GM12878 (cell line): ENCODE data around the gene ATXN7L1. TPM values are rescaled to one million over a fixed set of nuclear protein-coding genes. Genes with fewer than 3 reads are reported as not detected.

Source experiments
- ATAC-seq: fragments of 200-7000 bp; cut with Tn5 transposase; 3 replicates; pipeline ENCODE4 v1.9.1; 2020; ENCODE audit warnings: mild to moderate bottlenecking, moderate library complexity
- BruUV-seq: library from RNA; stranded (reverse); fragments of 400-500 nt; replicated peaks from 2 replicates; lab custom pipeline; 2021; lab: Mats Ljungman, UMichigan
- CTCF ChIA-PET: fragments of 300-600 bp; sonication (Branson Sonifier 250); formaldehyde crosslinking; extraction: SDS; loops from one replicate; lab custom pipeline; 2021; ENCODE audit warnings: inconsistent platforms; lab: Yijun Ruan, JAX
- POLR2A ChIA-PET: fragments of 350-600 bp; formaldehyde crosslinking; extraction: SDS; loops from one replicate; lab custom pipeline; 2021; ENCODE audit warnings: inconsistent platforms; lab: Charles Lee
- RAD21 ChIA-PET: fragments of 300-600 bp; sonication (Branson Sonifier 250); formaldehyde crosslinking; loops from one replicate; lab custom pipeline; 2023; ENCODE audit warnings: antibody characterized with exemption; ENCODE audit not compliant: unreplicated experiment; lab: Charles Lee
- SMC1A ChIA-PET: fragments of 300-600 bp; sonication (Branson Sonifier 250); formaldehyde crosslinking; loops from one replicate; lab custom pipeline; 2023; ENCODE audit not compliant: unreplicated experiment, uncharacterized antibody; lab: Charles Lee
- DNase-seq: peaks from one replicate; pipeline ENCODE4 v3.0.0-alpha.2; 2011; ENCODE audit warnings: low read depth, low spot score
- FAIRE-seq: peaks from 3 replicates; lab custom pipeline; 2011; peaks lifted over from hg19 to GRCh38; lab: Jason Lieb, UNC
- H2AFZ ChIP-seq: 2 replicates; pipeline ENCODE4 v1.6.0; 2011; ENCODE audit warnings: low read depth, low read length, control low read depth; ENCODE audit not compliant: control insufficient read depth
- H3K27ac ChIP-seq: 2 replicates; pipeline ENCODE4 v1.5.1; 2011; ENCODE audit warnings: control low read depth; ENCODE audit not compliant: control insufficient read depth, insufficient read depth
- H3K27me3 ChIP-seq, 2 experiments: replicated peaks in 1 of 2; 2 replicates each; pipeline versions ENCODE4 v1.6.0 to v1.6.1; 2011; ENCODE audit warnings: low read length in 1 of 2; ENCODE audit not compliant: control insufficient read depth in 2 of 2, insufficient read depth in 2 of 2
- H3K36me3 ChIP-seq, 2 experiments: 2 replicates each; pipeline ENCODE4 v1.5.1; 2011; ENCODE audit warnings: low read length in 1 of 2; ENCODE audit not compliant: control insufficient read depth in 2 of 2, insufficient read depth in 2 of 2
- H3K4me1 ChIP-seq: 2 replicates; pipeline ENCODE4 v1.6.1; 2011; ENCODE audit warnings: mild to moderate bottlenecking, low read length, moderate library complexity, mixed read lengths; ENCODE audit not compliant: control insufficient read depth, insufficient read depth
- H3K4me2 ChIP-seq: 2 replicates; pipeline ENCODE4 v1.6.0; 2011; ENCODE audit warnings: control low read depth; ENCODE audit not compliant: control insufficient read depth, insufficient read depth
- H3K4me3 ChIP-seq: fragments of 200-600 bp; sonication (generic); 2 replicates; pipeline ENCODE4 v1.5.1; 2016
- H3K79me2 ChIP-seq: 2 replicates; pipeline ENCODE4 v1.6.0; 2011; ENCODE audit warnings: low read length; ENCODE audit not compliant: control insufficient read depth, insufficient read depth
- H3K9ac ChIP-seq: 2 replicates; pipeline ENCODE4 v1.8.0; 2011; ENCODE audit warnings: low read length, control low read depth, mixed read lengths; ENCODE audit not compliant: control insufficient read depth, insufficient read depth
- H3K9me3 ChIP-seq: replicated peaks from 3 replicates; pipeline ENCODE4 v1.5.1; 2011; ENCODE audit warnings: mild to moderate bottlenecking, low read length; ENCODE audit not compliant: control insufficient read depth, insufficient read depth
- H4K20me1 ChIP-seq: 2 replicates; pipeline ENCODE4 v1.6.0; 2011; ENCODE audit not compliant: control insufficient read depth, insufficient read depth
- BACH1 ChIP-seq: fragments of 450-650 bp; IDR thresholded peaks from 2 replicates; pipeline ENCODE4 v1.6.1; 2017; ENCODE audit warnings: mild to moderate bottlenecking, borderline replicate concordance
- BCL3 ChIP-seq: IDR thresholded peaks from 2 replicates; pipeline ENCODE4 v1.6.1; 2011; ENCODE audit warnings: borderline replicate concordance, low read depth, mild to moderate bottlenecking, moderate library complexity, low read length; ENCODE audit not compliant: insufficient read depth, poor library complexity, severe bottlenecking
- EGR1 ChIP-seq, 2 experiments: IDR thresholded peaks; 1 replicate in 1 of 2; 2 replicates in 1 of 2; pipeline ENCODE4 v1.6.1; 2011 to 2012; ENCODE audit warnings: low read depth in 2 of 2, low read length in 2 of 2, borderline replicate concordance in 1 of 2, mild to moderate bottlenecking in 1 of 2, moderate library complexity in 1 of 2
- GATAD2B ChIP-seq: fragments of 450-650 bp; conservative IDR thresholded peaks from 2 replicates; pipeline ENCODE4 v1.6.1; 2017; ENCODE audit warnings: low read depth, mild to moderate bottlenecking, moderate library complexity
- HDAC6 ChIP-seq: fragments of 200-600 bp; sonication (generic); IDR thresholded peaks from one replicate; pipeline ENCODE4 v1.8.0; 2017; ENCODE audit warnings: antibody characterized with exemption; ENCODE audit not compliant: unreplicated experiment
- HDGF ChIP-seq: fragments of 450-650 bp; IDR thresholded peaks from 2 replicates; pipeline ENCODE4 v1.6.1; 2016; ENCODE audit warnings: antibody characterized with exemption
- KDM1A ChIP-seq: fragments of 200-600 bp; sonication (generic); IDR thresholded peaks from 2 replicates; pipeline ENCODE4 v1.6.1; 2016; ENCODE audit warnings: borderline replicate concordance
- MTA3 ChIP-seq: IDR thresholded peaks from 2 replicates; pipeline ENCODE4 v1.6.1; 2012; ENCODE audit warnings: low read length, inconsistent platforms, borderline replicate concordance
- MYB ChIP-seq: fragments of 150-350 bp; IDR thresholded peaks from 2 replicates; pipeline ENCODE4 v1.6.1; 2014; ENCODE audit warnings: mild to moderate bottlenecking, low read depth, low read length, borderline replicate concordance
- NBN ChIP-seq: fragments of 450-650 bp; IDR thresholded peaks from 2 replicates; pipeline ENCODE4 v1.6.1; 2016
- RELB ChIP-seq: fragments of 450-650 bp; IDR thresholded peaks from 2 replicates; pipeline ENCODE4 v1.6.1; 2017; ENCODE audit warnings: low read depth, mild to moderate bottlenecking, moderate library complexity
- RUNX3 ChIP-seq: IDR thresholded peaks from 2 replicates; pipeline ENCODE4 v1.6.1; 2012; ENCODE audit warnings: low read length, inconsistent platforms
- SREBF1 ChIP-seq: IDR thresholded peaks from 2 replicates; pipeline ENCODE4 v1.6.1; 2012; ENCODE audit warnings: mild to moderate bottlenecking, low read length
- STAT3 ChIP-seq: IDR thresholded peaks from 2 replicates; pipeline ENCODE4 v1.6.1; 2011; ENCODE audit warnings: low read depth, low read length, improper control_type of control experiment
- SUPT20H ChIP-seq: IDR thresholded peaks from 2 replicates; pipeline ENCODE4 v1.6.1; 2011; ENCODE audit warnings: low read depth, mild to moderate bottlenecking, low read length, moderate library complexity, borderline replicate concordance; ENCODE audit not compliant: control insufficient read depth
- SUZ12 ChIP-seq: fragments of 200-600 bp; sonication (generic); IDR thresholded peaks from one replicate; pipeline ENCODE4 v1.6.1; 2018; ENCODE audit warnings: antibody characterized with exemption, mild to moderate bottlenecking; ENCODE audit not compliant: unreplicated experiment
- TCF7 ChIP-seq: IDR thresholded peaks from 2 replicates; pipeline ENCODE4 v1.6.1; 2014; ENCODE audit warnings: antibody characterized with exemption, borderline replicate concordance
- ZBED1 ChIP-seq: IDR thresholded peaks from 2 replicates; pipeline ENCODE4 v1.6.1; 2016; ENCODE audit warnings: borderline replicate concordance
- ZBTB40 ChIP-seq: fragments of 450-650 bp; IDR thresholded peaks from 2 replicates; pipeline ENCODE4 v1.6.1; 2016; ENCODE audit warnings: mild to moderate bottlenecking, moderate library complexity, borderline replicate concordance
- ZNF24 ChIP-seq: fragments of 450-650 bp; IDR thresholded peaks from 2 replicates; pipeline ENCODE4 v1.6.1; 2017; ENCODE audit warnings: antibody characterized with exemption, mild to moderate bottlenecking
- WGBS: methylation state at CpG from one replicate; pipeline ENCODE4 v1.1.6; 2016; ENCODE audit warnings: low lambda C conversion rate; ENCODE audit not compliant: insufficient replicate concordance, insufficient coverage; ENCODE audit errors: missing lambda C conversion rate; 5-methylcytosine and 5-hydroxymethylcytosine counted together
- in situ Hi-C: fragments of 300-500 bp; cut with MboI; formaldehyde crosslinking; loops from 9 replicates; pipeline ENCODE4 v1.14.3; 2018; ENCODE audit warnings: mixed read lengths
- intact Hi-C: fragments of 100-400 bp; cut with micrococcal nuclease; formaldehyde crosslinking; loops from one replicate; pipeline ENCODE4 v1.14.2; 2022; ENCODE audit not compliant: unreplicated experiment
- polyA plus RNA-seq, 11 experiments: library from polyadenylated mRNA; depleted of rRNA in 4 of 11; unstranded in 6 of 11; stranded (reverse) in 5 of 11; fragments of >200 nt; fragmentation: Nextera tagmentation in 4 of 11; fragmentation: Illumina TruSeq in 1 of 11; extraction: Ambion mirVana in 4 of 11; extraction: Trizol in 1 of 11; gene quantifications; 1 replicate in 1 of 11; 2 replicates in 10 of 11; pipeline versions ENCODE4 v1.2.1 to v1.2.3, GENCODE V29; 2011 to 2016; ENCODE audit warnings: inconsistent platforms in 2 of 11, missing spikeins in 2 of 11, low read depth in 1 of 11
- total RNA-seq, 4 experiments: library from RNA; depleted of rRNA in 3 of 4; stranded (reverse); fragments of >200 nt in 3 of 4; fragmentation: Illumina TruSeq in 1 of 4; extraction: Trizol in 1 of 4; gene quantifications; 2 replicates each; pipeline versions ENCODE4 v1.2.1 to v1.2.3, GENCODE V29; 2013 to 2021

ATXN7L1 gene
- total and polyA plus RNA-seq, 10 of the 15 experiments (the other 5 are each of a cell fraction or from before 2014, with no cell fraction given): 0.40 to 2.9 (median 1.2) TPM

- ChIA-PET SMC1A (no interaction called here), POLR2A (no interaction called here), CTCF (no interaction called here), RAD21 (no interaction called here)
- H3K9ac ChIP-seq: no peak overlapping the region
- TF ChIP-seq EGR1 (IDR thresholded peaks at IDR 0.05; ENCODE audit: borderline replicate concordance in 1 of 2, low read depth in 2 of 2, low read length in 2 of 2) (no peak), BCL3 (no peak), TCF7 (no peak), RUNX3 (no peak), ZNF24 (no peak), ZBTB40 (no peak), HDGF (no peak), KDM1A (no peak), GATAD2B (no peak), STAT3 (no peak), SUPT20H (no peak), MYB (no peak), ZBED1 (no peak), SUZ12 (no peak), HDAC6 (no peak), BACH1 (no peak), NBN (no peak), SREBF1 (no peak), MTA3 (no peak), RELB (no peak)
- in situ Hi-C loops: no loop called here
- no peaks in the 10 kb centered on the region for H3K36me3 ChIP-seq
- no peaks in the 10 kb centered on the region for H3K4me1 ChIP-seq
- H2AFZ ChIP-seq: no peak overlapping the region
- H3K27ac ChIP-seq: no peak overlapping the region
- H3K9me3 ChIP-seq: no peaks in the 10 kb centered on the region
- 48% methylated on average over 8 of the region's 8 CpGs for WGBS
- no peak for DNase-seq
- peaks cover 4 to 5% of the 10 kb centered on the region in 2 experiments; a peak in 1 of 4 replicates for H3K27me3 ChIP-seq
- no peaks in the 10 kb centered on the region for H3K79me2 ChIP-seq
- H3K4me2 ChIP-seq: no peak overlapping the region
- no peaks in the 10 kb centered on the region for H4K20me1 ChIP-seq
- no TSS peak for BruUV-seq
- ATAC-seq: no peak
- intact Hi-C loops: no loop called here
- no peak for FAIRE-seq
- no peak overlapping the region for H3K4me3 ChIP-seq
These were observed 84.5 kb downstream of the ATXN7L1 start for GRCh38 chr7:105791926-105792325.
